H1 (cell line): ENCODE data around the gene MORC2. TPM values are rescaled to one million over a fixed set of nuclear protein-coding genes. Genes with fewer than 3 reads are reported as not detected.

Experiments
- BRCA1 ChIP-seq: IDR thresholded peaks from 2 replicates; pipeline ENCODE4 v1.6.1; 2012; ENCODE audit warnings: low read depth, low read length, improper control_type of control experiment
- CBX5 ChIP-seq: fragments of 300-800, 300-1000 bp; sonication (generic); IDR thresholded peaks from 2 replicates; pipeline ENCODE4 v1.7.1; 2016; ENCODE audit warnings: antibody characterized with exemption, low read length, low read depth
- E2F6 ChIP-seq: IDR thresholded peaks from 2 replicates; pipeline ENCODE4 v1.6.1; 2012; ENCODE audit warnings: inconsistent platforms
- FOSL1 ChIP-seq: IDR thresholded peaks from 2 replicates; pipeline ENCODE4 v1.6.1; 2011; ENCODE audit warnings: mild to moderate bottlenecking, low read depth, low read length, moderate library complexity; ENCODE audit not compliant: insufficient read depth
- KDM1A ChIP-seq: fragments of 200-600, 300-600 bp; sonication (generic); IDR thresholded peaks from 2 replicates; pipeline ENCODE4 v1.7.1; 2016; ENCODE audit warnings: mild to moderate bottlenecking, low read length, borderline replicate concordance
- RFX5 ChIP-seq: IDR thresholded peaks from 2 replicates; pipeline ENCODE4 v1.6.1; 2011; ENCODE audit warnings: low read depth, low read length, improper control_type of control experiment, borderline replicate concordance
- SIX5 ChIP-seq: IDR thresholded peaks from 2 replicates; pipeline ENCODE4 v1.6.1; 2011; ENCODE audit warnings: mild to moderate bottlenecking, low read depth, low read length
- polyA plus RNA-seq, 7 experiments: library from polyadenylated mRNA; depleted of rRNA in 3 of 7; stranded (reverse) in 5 of 7; unstranded in 2 of 7; fragments of >200 nt in 5 of 7; fragments of 200-250 nt in 2 of 7; gene quantifications; 1 replicate in 5 of 7; 2 replicates in 1 of 7; 4 replicates in 1 of 7; pipeline versions ENCODE4 v1.2.1 to v1.2.3, GENCODE V29; 2011 to 2013; ENCODE audit warnings: missing spikeins in 2 of 7, mixed read lengths in 2 of 7
- total RNA-seq: library from RNA; stranded (reverse); fragmentation: NEBNext Ultra II Directional; extraction: Animal tissue kit (Norgen Biotek cat#: 25700); gene quantifications from 2 replicates; pipeline ENCODE4 v1.2.1, GENCODE V29; 2021

The MORC2 gene
- total and polyA plus RNA-seq, 2 of the 8 experiments (the other 6 are each of a cell fraction or from before 2014, with no cell fraction given) = 15.4 to 68.0 TPM

GRCh38 chr22:30880181-30880601 is 88.4 kb downstream of the MORC2 start (continued):
- TF ChIP-seq E2F6 (no peak), KDM1A (no peak), SIX5 (no peak), FOSL1 (no peak), CBX5 (no peak), BRCA1 (no peak), RFX5 (no peak)
- TF ChIP-seq, all 59 proteins: peak for 0
